GM12892 (cell line): ENCODE results near the gene PLCZ1.

Experiments
- POLR2A ChIP-seq: IDR thresholded peaks from 2 replicates; pipeline ENCODE4 v1.6.1; 2011; ENCODE audit warnings: low read depth, low read length, control low read depth
- POLR2AphosphoS5 ChIP-seq: IDR thresholded peaks from 2 replicates; pipeline ENCODE4 v1.6.1; 2011; ENCODE audit warnings: low read depth, low read length, control low read depth
- TAF1 ChIP-seq: IDR thresholded peaks from 2 replicates; pipeline ENCODE4 v1.6.1; 2011; ENCODE audit warnings: low read depth, mild to moderate bottlenecking, control low read depth, low read length, borderline replicate concordance

DNA sequence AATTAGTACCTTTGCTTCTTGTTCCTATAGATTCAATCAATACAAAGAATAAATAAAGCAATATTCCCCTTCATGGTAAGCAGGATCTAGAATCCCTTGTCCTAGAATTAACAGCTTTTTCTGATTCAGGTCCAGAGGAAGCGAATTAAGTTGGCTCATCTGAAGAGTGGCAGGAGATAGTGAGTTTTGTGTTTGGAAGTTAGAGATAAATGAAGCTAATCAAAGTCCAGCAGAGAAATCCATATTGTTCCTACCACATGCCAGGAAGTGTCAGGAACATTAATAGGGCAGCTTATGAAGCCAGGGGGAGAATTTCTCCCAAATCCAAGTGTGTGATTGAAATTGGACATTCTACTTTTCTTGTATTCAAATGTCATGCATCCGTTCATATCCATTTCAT, 14.1 kb upstream of the PLCZ1 start:
- TF ChIP-seq TAF1 = no peak
- no peak for TF ChIP-seq POLR2A
- no peak for TF ChIP-seq POLR2AphosphoS5
